NCI-H2227 treated with DMSO at 0.1 percent for 48 hours (cell line): ENCODE data around the gene GPRIN2.
"Not testable (repeated sequence)": the region's sequence is repeated elsewhere in the genome, so short reads cannot be mapped to it uniquely, and the experiment has no call there.

ENCODE experiments used
- DNase-seq: peaks from one replicate; lab custom pipeline; 2025; lab: John Stamatoyannopoulos, UW

The GPRIN2 gene

GRCh38 chr10:46536171-46536570 is 20.3 kb downstream of the GPRIN2 start:
- no peak for DNase-seq

- no peak for DNase-seq
Measured at GRCh38 chr10:46534828-46535524, 21.5 kb downstream of the GPRIN2 start.

DNA sequence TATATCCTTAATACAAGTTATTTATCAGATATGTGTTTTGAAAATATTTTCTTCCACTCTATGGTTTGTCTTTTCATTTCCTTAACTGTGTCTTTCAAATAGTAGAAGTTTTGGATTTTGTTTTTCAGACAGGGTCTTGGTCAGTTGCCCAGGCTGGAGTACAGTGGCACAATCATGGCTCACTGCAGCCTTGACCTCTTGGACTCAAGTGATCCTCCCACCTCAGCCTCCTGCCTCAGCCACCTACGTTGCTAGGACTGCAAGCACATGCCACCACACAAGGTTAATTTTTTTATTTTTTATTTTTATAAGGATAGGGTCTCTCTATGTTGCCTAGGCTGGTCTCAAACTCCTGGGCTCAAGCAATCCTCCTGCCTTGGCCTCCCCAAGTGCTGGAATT is 24.2 kb downstream of the GPRIN2 start:
- not testable (repeated sequence) for DNase-seq

DNA sequence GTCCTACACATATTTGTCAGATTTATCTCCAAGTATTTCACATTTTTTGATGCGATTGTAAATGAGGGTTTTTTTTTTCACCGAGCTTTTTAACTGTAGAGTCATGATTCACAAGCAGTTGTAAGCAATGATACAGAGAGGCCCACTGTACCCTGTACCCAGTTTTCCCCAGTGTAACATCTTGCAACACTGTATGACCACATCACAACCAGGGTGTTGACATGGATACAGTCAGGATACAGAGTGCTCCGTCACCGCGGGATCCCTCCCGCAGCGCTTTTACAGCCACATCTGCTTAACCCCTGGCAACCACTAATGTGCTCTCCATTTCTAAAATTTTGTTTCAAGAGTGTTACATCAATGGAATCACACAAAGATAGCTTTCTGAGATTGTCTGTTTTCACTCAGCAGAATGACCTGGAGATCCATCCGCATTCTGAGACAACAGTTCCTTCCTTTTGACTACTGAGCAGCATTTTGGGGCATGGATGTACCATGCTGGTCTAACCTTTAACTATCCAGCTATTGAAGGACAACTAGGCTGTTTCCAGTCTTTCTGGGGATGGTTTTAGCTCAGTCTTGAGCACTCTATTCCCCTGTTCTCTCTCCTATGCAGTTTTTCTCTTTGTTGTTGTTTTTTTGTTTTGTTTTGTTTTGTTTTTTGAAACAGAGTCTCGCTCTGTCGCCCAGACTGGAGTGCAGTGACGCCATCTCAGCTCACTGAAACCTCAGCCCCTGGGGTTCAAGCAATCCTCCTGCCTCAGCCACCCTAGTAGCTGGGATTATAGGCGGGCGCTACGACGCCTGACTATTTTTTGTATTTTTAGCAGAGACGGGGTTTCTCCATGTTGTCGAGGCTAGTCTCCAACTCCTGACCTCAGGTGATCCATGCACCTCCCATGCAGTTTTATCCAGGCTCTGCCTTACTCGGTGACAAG is 25.9 kb downstream of the GPRIN2 start:
- DNase-seq, result no peak

GRCh38 chr10:46529742-46530141 is 26.7 kb downstream of the GPRIN2 start:
- not testable (repeated sequence) for DNase-seq

GRCh38 chr10:46528675-46529615 is 27.5 kb downstream of the GPRIN2 start:
- DNase-seq, result no peak

DNA sequence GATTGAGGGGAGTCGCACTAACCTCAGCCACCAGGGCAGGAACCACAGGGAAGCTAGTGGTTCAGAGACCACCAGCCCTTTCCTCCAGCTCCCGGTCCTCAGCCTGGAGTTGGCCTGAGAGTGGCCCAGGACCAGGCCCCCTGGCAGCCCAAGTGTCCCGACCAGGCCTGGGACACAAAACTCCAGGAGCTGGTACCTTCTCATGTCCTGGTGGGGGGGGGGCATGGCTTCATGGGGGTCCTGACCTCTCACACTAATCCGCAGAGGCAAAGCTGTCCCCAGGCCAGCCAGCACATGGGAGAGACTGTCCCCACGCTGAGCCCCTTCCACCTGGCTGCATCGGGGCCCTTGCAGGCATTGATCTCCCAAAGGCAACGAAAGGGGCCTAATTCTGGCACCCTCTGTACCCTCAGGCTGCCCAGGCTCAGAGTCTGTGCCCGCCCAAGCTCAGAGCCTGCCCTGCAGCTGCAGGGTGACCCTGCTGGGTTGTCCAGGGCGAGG is 28.2 kb downstream of the GPRIN2 start:
- DNase-seq, result no peak

DNA sequence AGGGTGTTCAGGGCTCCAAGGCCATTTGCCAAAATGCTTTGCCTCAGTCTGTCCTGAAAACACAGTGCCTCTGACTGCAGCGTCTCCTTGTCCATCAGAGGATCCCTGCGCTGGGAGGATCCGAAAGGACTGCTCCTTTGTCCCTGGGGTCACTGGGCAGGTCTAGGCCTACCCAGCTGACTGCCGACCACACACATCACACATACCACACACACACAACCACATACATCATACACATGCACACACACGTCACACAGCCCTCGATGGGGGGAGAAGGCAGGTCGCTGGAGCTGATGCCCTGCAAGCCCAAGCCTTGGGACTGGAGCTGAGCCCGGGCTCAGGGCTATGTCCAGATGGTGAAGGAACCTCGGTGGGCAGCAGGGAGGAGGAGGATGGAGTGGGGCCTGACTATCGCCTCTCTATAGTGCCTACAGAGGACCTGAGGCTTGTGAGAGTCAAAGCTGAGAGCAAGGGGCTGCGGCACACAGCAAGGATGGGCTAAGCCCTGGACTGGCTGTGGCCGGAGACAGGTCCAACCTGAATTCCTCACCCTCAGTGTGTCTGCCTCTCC is 29.1 kb downstream of the GPRIN2 start:
- no peak for DNase-seq

GRCh38 chr10:46526682-46527038 is 29.8 kb downstream of the GPRIN2 start:
- DNase-seq, result no peak

- DNase-seq, result no peak
Measured at GRCh38 chr10:46525824-46526681, 30.4 kb downstream of the GPRIN2 start.

DNA sequence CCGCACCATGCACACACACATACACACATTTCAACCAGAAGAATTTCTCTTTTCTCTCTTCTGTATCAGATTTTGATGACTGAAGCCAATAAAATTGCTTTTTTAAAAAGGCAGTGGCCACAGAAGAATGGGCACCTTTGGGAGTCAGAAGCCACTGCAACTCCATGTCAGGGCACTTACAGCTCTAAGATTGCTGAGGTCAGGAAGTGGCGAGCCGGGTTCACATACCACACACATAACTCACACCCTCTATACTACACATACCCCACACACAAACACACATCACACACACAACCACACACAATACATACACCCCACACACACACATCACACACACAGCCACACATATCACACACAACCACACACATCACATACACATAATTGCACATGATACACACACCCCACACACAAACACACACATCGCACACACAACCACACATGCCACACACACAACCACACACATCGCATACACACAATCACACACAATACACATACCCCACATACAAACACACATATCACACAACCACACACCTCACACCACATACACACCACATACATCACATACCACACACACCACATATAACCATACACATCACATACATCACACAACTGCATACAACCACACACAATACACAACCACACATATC is 31.2 kb downstream of the GPRIN2 start:
- no peak for DNase-seq

DNA sequence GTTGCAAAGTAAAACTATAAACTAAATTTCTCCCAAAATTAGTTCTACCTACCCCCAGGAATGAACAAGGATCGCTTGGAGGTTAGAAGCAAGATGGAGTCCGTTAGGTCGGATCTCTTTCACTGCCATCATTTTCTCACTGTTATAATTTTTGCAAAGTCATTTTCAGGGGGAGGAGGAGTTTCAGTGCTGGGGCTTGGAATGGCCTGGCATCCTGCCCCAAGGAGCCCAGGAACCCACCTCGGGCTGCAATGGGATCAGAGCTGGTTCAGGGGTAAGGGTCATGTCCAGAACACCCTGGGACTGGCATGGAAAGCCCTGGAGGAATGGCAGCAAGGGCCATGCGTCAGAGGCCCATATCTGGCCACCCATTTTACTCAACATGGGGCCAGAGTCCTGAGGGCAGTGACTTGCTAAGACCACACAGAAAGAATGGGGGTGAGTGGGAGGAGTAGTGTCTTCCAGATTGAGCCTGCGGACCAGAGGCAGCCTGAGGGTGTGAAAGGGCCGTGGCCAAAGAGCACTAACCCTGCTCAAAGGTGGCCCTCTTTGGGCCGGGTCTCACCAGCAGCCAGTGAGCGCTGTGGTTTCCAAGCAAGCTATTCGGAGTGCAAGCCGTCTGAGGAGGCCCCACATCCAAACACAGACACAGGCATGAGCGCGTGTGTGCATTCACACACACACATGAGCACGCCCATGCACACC is 31.8 kb downstream of the GPRIN2 start:
- DNase-seq, result no peak

GRCh38 chr10:46523962-46524471 is 32.4 kb downstream of the GPRIN2 start:
- DNase-seq, result no peak

DNA sequence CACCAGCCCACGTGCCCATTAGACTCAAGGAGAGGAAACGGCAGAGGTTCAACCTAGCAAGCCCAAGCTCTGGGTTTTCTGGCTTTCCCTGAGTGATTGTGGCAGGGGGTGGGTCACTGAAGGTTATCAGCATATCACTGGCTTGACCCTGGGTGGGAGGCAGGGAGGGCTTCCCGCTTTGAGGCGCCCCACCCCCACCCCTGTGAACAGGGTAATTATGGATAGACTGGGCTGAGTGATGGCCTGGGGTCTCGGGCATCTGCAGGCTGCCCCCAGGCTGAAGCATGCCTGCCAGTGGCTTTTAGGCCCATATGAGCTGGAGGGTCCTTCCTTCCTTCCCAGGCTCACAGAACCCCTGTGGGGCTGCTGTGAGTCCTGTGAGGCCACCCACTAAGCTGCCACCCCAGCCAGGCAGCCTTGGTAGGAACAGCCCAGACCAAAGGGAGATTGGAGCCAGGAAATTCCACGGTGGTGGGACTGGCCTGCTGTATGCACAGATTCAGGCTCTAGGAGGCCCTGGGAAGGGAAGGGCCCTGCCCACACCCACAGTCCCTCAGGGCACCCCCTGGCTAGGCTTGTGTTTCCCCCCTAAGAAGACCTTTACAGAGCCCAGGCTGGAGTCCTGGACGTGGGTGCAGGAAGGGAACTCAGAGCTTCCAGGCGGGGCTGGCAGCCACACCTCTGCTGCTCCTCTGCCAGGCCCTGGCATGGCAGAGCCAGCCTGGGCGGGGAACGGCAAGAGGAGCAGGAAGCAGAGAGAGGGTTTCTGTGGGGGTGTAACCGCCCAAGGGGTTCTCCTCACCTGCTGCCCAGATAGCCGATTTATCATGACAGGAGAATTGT is 33.1 kb downstream of the GPRIN2 start:
- no peak for DNase-seq

- no peak for DNase-seq
Measured at GRCh38 chr10:46522295-46523118, 34.0 kb downstream of the GPRIN2 start.

DNA sequence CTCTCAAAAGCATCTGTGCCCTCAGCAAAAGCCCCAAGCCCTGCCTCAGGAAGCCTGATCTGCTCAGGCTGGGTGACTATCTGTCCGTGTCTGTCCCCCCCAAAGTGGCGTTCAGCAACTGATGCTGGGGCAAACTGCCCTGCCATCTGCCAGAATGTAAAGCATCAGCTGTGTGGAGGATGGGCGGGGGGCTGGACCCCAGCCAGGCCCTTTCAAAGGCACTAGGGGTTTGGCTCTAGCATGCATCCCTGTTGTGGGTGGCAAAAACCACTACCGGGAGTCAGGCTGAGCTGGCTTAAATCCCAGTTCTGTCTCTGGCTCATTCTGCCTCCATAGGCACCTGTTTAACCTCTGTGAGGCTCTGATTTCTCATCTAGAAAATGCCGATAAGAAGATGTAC is 35.5 kb downstream of the GPRIN2 start:
- no peak for DNase-seq

DNA sequence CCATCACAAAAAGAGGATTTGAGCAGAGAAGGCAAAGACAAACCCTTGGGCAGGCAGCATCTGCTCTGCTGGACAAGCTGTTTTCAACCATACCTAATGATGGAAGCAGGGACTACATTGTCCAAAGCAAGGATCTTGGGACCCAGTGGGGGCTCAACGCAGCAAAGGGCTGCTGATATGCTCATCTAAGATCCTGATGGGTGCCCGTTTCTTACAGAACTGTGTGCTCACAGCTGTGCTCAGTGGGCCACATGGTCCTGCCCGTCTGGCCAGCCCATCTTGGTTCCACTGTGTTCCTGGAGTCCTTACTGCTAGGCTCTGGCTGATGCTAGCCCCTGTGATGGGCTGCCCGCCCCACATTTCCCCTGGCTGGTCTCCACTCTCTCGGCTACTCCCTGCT is 36.1 kb downstream of the GPRIN2 start:
- no peak for DNase-seq
